NCI-H2029 treated with DMSO at 0.1 percent for 48 hours (cell line): ENCODE data around the gene CENPC.
"Not testable (repeated sequence)": the region's sequence is repeated elsewhere in the genome, so short reads cannot be mapped to it uniquely, and the experiment has no call there.

Experiments used
- DNase-seq: peaks from one replicate; lab custom pipeline; 2025; lab: John Stamatoyannopoulos, UW

Gene CENPC

GRCh38 chr4:67550451-67550850 is 5.1 kb upstream of the CENPC start:
- no peak for DNase-seq

GRCh38 chr4:67549123-67549522 is 3.8 kb upstream of the CENPC start:
- DNase-seq = no peak

GRCh38 chr4:67546971-67547370 is 1.7 kb upstream of the CENPC start:
- DNase-seq = no peak

GRCh38 chr4:67546004-67546356 is 677 bp upstream of the CENPC start:
- no peak for DNase-seq

GRCh38 chr4:67542076-67542475 is 3.2 kb downstream of the CENPC start:
- DNase-seq = peak; percentile 43

- DNase-seq = no peak
Observed at GRCh38 chr4:67539830-67540229, 5.5 kb downstream of the CENPC start.

- no peak for DNase-seq
Observed at GRCh38 chr4:67535280-67535840, 9.9 kb downstream of the CENPC start.

- no peak for DNase-seq
Observed at GRCh38 chr4:67533112-67533511, 12.2 kb downstream of the CENPC start.

- not testable (repeated sequence) for DNase-seq
Observed at GRCh38 chr4:67532397-67532796, 12.9 kb downstream of the CENPC start.

GRCh38 chr4:67531379-67531962 is 13.8 kb downstream of the CENPC start:
- DNase-seq = no peak

- not testable (repeated sequence) for DNase-seq
Observed at GRCh38 chr4:67524140-67524539, 21.2 kb downstream of the CENPC start.

- no peak for DNase-seq
Observed at GRCh38 chr4:67522851-67523671, 22.2 kb downstream of the CENPC start.

GRCh38 chr4:67522230-67522629 is 23.1 kb downstream of the CENPC start:
- no peak for DNase-seq

GRCh38 chr4:67521506-67521905 is 23.8 kb downstream of the CENPC start:
- DNase-seq = no peak

- DNase-seq = no peak
Observed at GRCh38 chr4:67520141-67520540, 25.2 kb downstream of the CENPC start.

GRCh38 chr4:67512501-67512900 is 32.8 kb downstream of the CENPC start:
- DNase-seq = no peak

- DNase-seq = no peak
Observed at GRCh38 chr4:67500373-67500772, 44.9 kb downstream of the CENPC start.

- no peak for DNase-seq
Observed at GRCh38 chr4:67499799-67500198, 45.5 kb downstream of the CENPC start.

GRCh38 chr4:67483868-67484602 is 61.3 kb downstream of the CENPC start:
- no peak for DNase-seq

GRCh38 chr4:67480810-67481209 is 64.5 kb downstream of the CENPC start:
- no peak for DNase-seq

- DNase-seq = no peak
Observed at GRCh38 chr4:67475155-67475554, 70.1 kb downstream of the CENPC start.

GRCh38 chr4:67470871-67471270 is 74.4 kb downstream of the CENPC start:
- no peak for DNase-seq

- no peak for DNase-seq
Observed at GRCh38 chr4:67468830-67469229, 76.5 kb downstream of the CENPC start.
